H1 (cell line): ENCODE results near the gene PPP1R13B. TPM values are rescaled to one million over a fixed set of nuclear protein-coding genes. Genes with fewer than 3 reads are reported as not detected.

Experiments used
- CTCF ChIA-PET: fragments of 300-600 bp; sonication (Branson Sonifier 250); formaldehyde crosslinking; loops from one replicate; lab custom pipeline; 2021; ENCODE audit not compliant: partially characterized antibody; lab: Charles Lee
- POLR2A ChIA-PET: fragments of 300-600 bp; sonication (Branson Sonifier 250); formaldehyde crosslinking; loops from one replicate; lab custom pipeline; 2021; ENCODE audit warnings: inconsistent platforms; ENCODE audit not compliant: partially characterized antibody; lab: Charles Lee
- DNase-seq, 2 experiments: peaks; one replicate each; pipeline versions ENCODE4 v3.0.0 to v3.0.0-alpha.2; 2010 to 2022; ENCODE audit warnings: low spot score in 2 of 2, low read depth in 1 of 2, mixed read lengths in 1 of 2
- FAIRE-seq: peaks from 2 replicates; lab custom pipeline; 2011; peaks lifted over from hg19 to GRCh38; lab: Jason Lieb, UNC
- H2AFZ ChIP-seq: 2 replicates; pipeline ENCODE4 v1.8.1; 2012; ENCODE audit warnings: low read length, inconsistent platforms
- H2AK5ac ChIP-seq: 2 replicates; pipeline ENCODE4 v1.6.1; 2013; ENCODE audit warnings: low read depth, low read length
- H2BK120ac ChIP-seq: replicated peaks from 2 replicates; pipeline ENCODE3; 2013; ENCODE audit warnings: low read depth, low read length, inconsistent platforms
- H2BK12ac ChIP-seq: 2 replicates; pipeline ENCODE4 v1.6.1; 2013; ENCODE audit warnings: low read depth, low read length
- H2BK15ac ChIP-seq: 2 replicates; pipeline ENCODE4 v1.6.1; 2013; ENCODE audit warnings: low read length
- H2BK20ac ChIP-seq: 2 replicates; pipeline ENCODE4 v1.6.1; 2013; ENCODE audit warnings: low read length
- H2BK5ac ChIP-seq: 2 replicates; pipeline ENCODE4 v1.6.1; 2013; ENCODE audit warnings: low read depth, low read length
- H3K14ac ChIP-seq: 2 replicates; pipeline ENCODE4 v1.6.1; 2013; ENCODE audit warnings: inconsistent platforms; ENCODE audit not compliant: insufficient read length
- H3K18ac ChIP-seq: 2 replicates; pipeline ENCODE4 v1.6.1; 2013; ENCODE audit warnings: low read length; ENCODE audit errors: extremely low read depth
- H3K23ac ChIP-seq: 2 replicates; pipeline ENCODE4 v1.6.1; 2013; ENCODE audit warnings: inconsistent platforms; ENCODE audit not compliant: insufficient read length
- H3K23me2 ChIP-seq: 2 replicates; pipeline ENCODE4 v1.6.1; 2013; ENCODE audit warnings: low read depth, low read length
- H3K27ac ChIP-seq: 2 replicates; pipeline ENCODE4 v1.6.1; 2011; ENCODE audit warnings: low read depth, low read length, inconsistent platforms
- H3K27me3 ChIP-seq, 4 experiments: replicated peaks in 1 of 4; 1 replicate in 1 of 4; 2 replicates in 3 of 4; pipeline versions ENCODE4 v1.6.1 to v1.8.1; 2011 to 2013; ENCODE audit warnings: low read length in 3 of 4, mild to moderate bottlenecking in 3 of 4, inconsistent platforms in 2 of 4, mixed read lengths in 2 of 4, moderate library complexity in 1 of 4; ENCODE audit not compliant: control insufficient read depth in 3 of 4, insufficient read depth in 3 of 4; ENCODE audit errors: extremely low read depth in 1 of 4
- H3K36me3 ChIP-seq, 4 experiments: 2 replicates each; pipeline versions ENCODE4 v1.6.1 to v1.8.1; 2011 to 2013; ENCODE audit warnings: mild to moderate bottlenecking in 4 of 4, low read length in 3 of 4, moderate library complexity in 2 of 4, control low read depth in 1 of 4, inconsistent platforms in 1 of 4; ENCODE audit not compliant: insufficient read depth in 4 of 4, control insufficient read depth in 2 of 4
- H3K4ac ChIP-seq: replicated peaks from 2 replicates; pipeline ENCODE3; 2013; ENCODE audit warnings: low read length, low read depth, mixed read lengths, inconsistent platforms; ENCODE audit not compliant: insufficient read length
- H3K4me1 ChIP-seq, 4 experiments: replicated peaks in 1 of 4; 1 replicate in 1 of 4; 2 replicates in 3 of 4; pipeline versions ENCODE4 v1.6.1 to v1.8.1; 2011 to 2013; ENCODE audit warnings: low read length in 3 of 4, inconsistent platforms in 2 of 4, mixed read lengths in 1 of 4; ENCODE audit not compliant: insufficient read depth in 4 of 4, control insufficient read depth in 3 of 4
- H3K4me2 ChIP-seq, 2 experiments: 2 replicates each; pipeline versions ENCODE4 v1.6.1 to v1.8.1; 2011 to 2013; ENCODE audit warnings: low read depth in 2 of 2, low read length in 2 of 2, control low read depth in 1 of 2, inconsistent platforms in 1 of 2, mild to moderate bottlenecking in 1 of 2; ENCODE audit not compliant: insufficient read depth in 1 of 2
- H3K4me3 ChIP-seq, 4 experiments: fragments of 200-600, 300-600 bp in 1 of 4; sonication (generic), shearing (Covaris generic), sonication (Bioruptor Twin) in 1 of 4; 2 replicates each; pipeline versions ENCODE4 v1.5.1 to v1.8.1; 2011 to 2016; ENCODE audit warnings: low read length in 4 of 4, low read depth in 3 of 4, control low read depth in 2 of 4, inconsistent platforms in 2 of 4, mild to moderate bottlenecking in 2 of 4, mixed read lengths in 1 of 4, moderate library complexity in 1 of 4; ENCODE audit not compliant: insufficient read depth in 2 of 4; ENCODE audit errors: extremely low read depth in 1 of 4
- H3K56ac ChIP-seq: replicated peaks from 2 replicates; pipeline ENCODE3; 2013; ENCODE audit warnings: low read depth, mild to moderate bottlenecking, mixed read lengths, low read length, inconsistent platforms; ENCODE audit not compliant: insufficient read length
- H3K79me1 ChIP-seq: 2 replicates; pipeline ENCODE4 v1.6.1; 2013; ENCODE audit warnings: low read depth, low read length, control low read depth
- H3K79me2 ChIP-seq, 2 experiments: 2 replicates each; pipeline versions ENCODE4 v1.6.1 to v1.8.1; 2012 to 2013; ENCODE audit warnings: low read length in 2 of 2, mild to moderate bottlenecking in 2 of 2, inconsistent platforms in 1 of 2; ENCODE audit not compliant: insufficient read depth in 2 of 2, control insufficient read depth in 1 of 2
- H3K9ac ChIP-seq, 4 experiments: replicated peaks in 1 of 4; 1 replicate in 1 of 4; 2 replicates in 3 of 4; pipeline versions ENCODE4 v1.6.1 to v1.8.1; 2011 to 2013; ENCODE audit warnings: low read depth in 3 of 4, low read length in 3 of 4, control low read depth in 2 of 4, mild to moderate bottlenecking in 2 of 4, moderate library complexity in 2 of 4, inconsistent platforms in 1 of 4; ENCODE audit errors: extremely low read depth in 1 of 4
- H3K9me3 ChIP-seq, 2 experiments: 2 replicates each; pipeline versions ENCODE4 v1.6.1 to v1.8.1; 2012 to 2013; ENCODE audit warnings: mild to moderate bottlenecking in 2 of 2, moderate library complexity in 2 of 2, control low read depth in 1 of 2, inconsistent platforms in 1 of 2, low read depth in 1 of 2, low read length in 1 of 2, mixed read lengths in 1 of 2; ENCODE audit not compliant: insufficient read depth in 2 of 2
- H4K20me1 ChIP-seq, 2 experiments: replicated peaks in 1 of 2; 2 replicates each; pipeline versions ENCODE3 to v1.8.1; 2011 to 2013; ENCODE audit warnings: inconsistent platforms in 2 of 2, low read length in 2 of 2, mild to moderate bottlenecking in 1 of 2; ENCODE audit not compliant: insufficient read depth in 2 of 2, control insufficient read depth in 1 of 2
- H4K5ac ChIP-seq: 2 replicates; pipeline ENCODE4 v1.6.1; 2013; ENCODE audit warnings: low read length, low read depth, mixed read lengths, inconsistent platforms; ENCODE audit not compliant: insufficient read length
- H4K8ac ChIP-seq: 2 replicates; pipeline ENCODE4 v1.8.0; 2013; ENCODE audit warnings: mild to moderate bottlenecking, moderate library complexity, low read length, inconsistent platforms; ENCODE audit not compliant: insufficient read depth; ENCODE audit errors: extremely low read depth
- H4K91ac ChIP-seq: replicated peaks from 2 replicates; pipeline ENCODE3; 2013; ENCODE audit warnings: low read length, mixed read lengths, inconsistent platforms; ENCODE audit not compliant: insufficient read length
- ASH2L ChIP-seq: fragments of 200-600, 300-600 bp; sonication (generic); IDR thresholded peaks from one replicate; pipeline ENCODE4 v1.7.1; 2017; ENCODE audit warnings: low read length
- CEBPB ChIP-seq: IDR thresholded peaks from 2 replicates; pipeline ENCODE4 v1.6.1; 2012; ENCODE audit warnings: low read depth, low read length
- CHD2 ChIP-seq: IDR thresholded peaks from 2 replicates; pipeline ENCODE4 v1.6.1; 2012; ENCODE audit warnings: low read length, improper control_type of control experiment
- MAFK ChIP-seq: IDR thresholded peaks from 2 replicates; pipeline ENCODE4 v1.6.1; 2012; ENCODE audit warnings: low read depth, mild to moderate bottlenecking, improper control_type of control experiment, low read length
- SIX5 ChIP-seq: IDR thresholded peaks from 2 replicates; pipeline ENCODE4 v1.6.1; 2011; ENCODE audit warnings: mild to moderate bottlenecking, low read depth, low read length
- YY1 ChIP-seq: IDR thresholded peaks from 2 replicates; pipeline ENCODE4 v1.6.1; 2011; ENCODE audit warnings: low read depth, mild to moderate bottlenecking, low read length
- WGBS, 2 experiments: shearing (Covaris generic) in 1 of 2; methylation state at CpG; one replicate each; pipeline versions ENCODE4 v1.1.6 to v1.1.7; 2013 to 2015; ENCODE audit warnings: low lambda C conversion rate in 2 of 2, mixed read lengths in 2 of 2, inconsistent platforms in 1 of 2, low coverage in 1 of 2, missing lambda C conversion rate in 1 of 2; ENCODE audit not compliant: insufficient replicate concordance in 2 of 2, insufficient coverage in 1 of 2, insufficient read length in 1 of 2; ENCODE audit errors: extremely low coverage in 1 of 2, missing lambda C conversion rate in 1 of 2; 5-methylcytosine and 5-hydroxymethylcytosine counted together
- polyA plus RNA-seq, 7 experiments: library from polyadenylated mRNA; depleted of rRNA in 3 of 7; stranded (reverse) in 5 of 7; unstranded in 2 of 7; fragments of >200 nt in 5 of 7; fragments of 200-250 nt in 2 of 7; gene quantifications; 1 replicate in 5 of 7; 2 replicates in 1 of 7; 4 replicates in 1 of 7; pipeline versions ENCODE4 v1.2.1 to v1.2.3, GENCODE V29; 2011 to 2013; ENCODE audit warnings: missing spikeins in 2 of 7, mixed read lengths in 2 of 7
- total RNA-seq: library from RNA; stranded (reverse); fragmentation: NEBNext Ultra II Directional; extraction: Animal tissue kit (Norgen Biotek cat#: 25700); gene quantifications from 2 replicates; pipeline ENCODE4 v1.2.1, GENCODE V29; 2021

The PPP1R13B gene
- total and polyA plus RNA-seq, 2 of the 8 experiments (the other 6 are each of a cell fraction or from before 2014, with no cell fraction given) = 2.6 to 8.9 TPM

GRCh38 chr14:103884854-103885253 lies 37.5 kb upstream of the PPP1R13B start:
- H2BK5ac ChIP-seq = no peak overlapping the region
- H3K18ac ChIP-seq = no peak overlapping the region
- H2BK12ac ChIP-seq = no peak overlapping the region
- no peak overlapping the region; a peak in 1 of 7 replicates for H3K9ac ChIP-seq
- no peaks in the 10 kb centered on the region for H3K9me3 ChIP-seq
- WGBS, 2 experiments = 88% methylated on average over 8 of the region's 9 CpGs; no CpG with 5 or more reads in 1 of the 2 experiments
- H3K27ac ChIP-seq = no peak overlapping the region
- H2AK5ac ChIP-seq = no peak overlapping the region
- no peak overlapping the region for H3K4ac ChIP-seq
- CTCF ChIA-PET = interaction anchor here (1.0 to 1.7 kb wide), 5 partner anchors 16 to 76 kb away, joined by 3 to 6 read pairs (median 3); no protein-coding TSS in a partner anchor
- H4K20me1 ChIP-seq = peaks cover 0 to 1% of the 10 kb centered on the region in 2 experiments
- H3K79me1 ChIP-seq = no peaks in the 10 kb centered on the region
- H3K4me2 ChIP-seq = no peak overlapping the region
- POLR2A ChIA-PET = no interaction called here
- no peaks in the 10 kb centered on the region for H3K36me3 ChIP-seq
- H4K5ac ChIP-seq = no peak overlapping the region
- H2BK15ac ChIP-seq = no peak overlapping the region
- H3K27me3 ChIP-seq = no peaks in the 10 kb centered on the region
- DNase-seq = no peak
- H3K4me3 ChIP-seq = no peak overlapping the region
- H3K23me2 ChIP-seq = no peaks in the 10 kb centered on the region
- H2AFZ ChIP-seq = no peak overlapping the region
- H4K91ac ChIP-seq = no peak overlapping the region
- no peak for FAIRE-seq
- no peaks in the 10 kb centered on the region for H3K79me2 ChIP-seq
- no peak overlapping the region for H2BK20ac ChIP-seq
- no peak overlapping the region for H3K23ac ChIP-seq
- no peak overlapping the region for H2BK120ac ChIP-seq
- H4K8ac ChIP-seq = no peak overlapping the region
- H3K56ac ChIP-seq = no peak overlapping the region
- H3K14ac ChIP-seq = no peak overlapping the region
- peaks cover 8 to 19% (median 14%) of the 10 kb centered on the region in 4 experiments; a peak in 6 of 7 replicates for H3K4me1 ChIP-seq
- TF ChIP-seq MAFK = no peak
- TF ChIP-seq ASH2L = no peak
- TF ChIP-seq YY1 = no peak
- no peak for TF ChIP-seq SIX5
- TF ChIP-seq CEBPB = no peak
- TF ChIP-seq CHD2 = no peak
